Fibroblast of lung (primary cell): ENCODE results near the gene IMMP1L. TPM values are rescaled to one million over a fixed set of nuclear protein-coding genes. Genes with fewer than 3 reads are reported as not detected.

Source experiments
- DNase-seq, 2 donors: peaks; one replicate each; pipeline versions ENCODE4 v3.0.0 to v3.0.0-alpha.2; 2010; ENCODE audit warnings: low read depth in 2 of 2
- H2AFZ ChIP-seq: 2 replicates; pipeline ENCODE4 v1.5.1; 2012; ENCODE audit warnings: low read length, control low read depth, inconsistent platforms
- H3K27ac ChIP-seq: 2 replicates; pipeline ENCODE4 v1.5.1; 2011; ENCODE audit warnings: low read length, control low read depth; ENCODE audit not compliant: insufficient read depth
- H3K27me3 ChIP-seq: 2 replicates; pipeline ENCODE4 v1.5.1; 2011; ENCODE audit warnings: mild to moderate bottlenecking, low read length; ENCODE audit not compliant: control insufficient read depth, insufficient read depth
- H3K36me3 ChIP-seq: 2 replicates; pipeline ENCODE4 v1.5.1; 2011; ENCODE audit warnings: low read length; ENCODE audit not compliant: control insufficient read depth, insufficient read depth
- H3K4me1 ChIP-seq: 2 replicates; pipeline ENCODE4 v1.5.1; 2011; ENCODE audit warnings: low read length; ENCODE audit not compliant: control insufficient read depth, insufficient read depth; ENCODE audit errors: extremely low read depth
- H3K4me2 ChIP-seq: 2 replicates; pipeline ENCODE4 v1.5.1; 2011; ENCODE audit warnings: low read length, control low read depth; ENCODE audit not compliant: insufficient read depth; ENCODE audit errors: extremely low read depth
- H3K4me3 ChIP-seq, 4 experiments: fragments of 200-600 bp in 1 of 4; sonication (generic) in 1 of 4; replicated peaks in 1 of 4; 2 replicates each; pipeline ENCODE4 v1.5.1; 2011 to 2016; ENCODE audit warnings: low read length in 4 of 4, low read depth in 3 of 4, mild to moderate bottlenecking in 3 of 4, control low read depth in 2 of 4, inconsistent platforms in 1 of 4, mixed read lengths in 1 of 4; ENCODE audit not compliant: insufficient read depth in 1 of 4; ENCODE audit errors: control extremely low read depth in 1 of 4
- H3K79me2 ChIP-seq: 2 replicates; pipeline ENCODE4 v1.5.1; 2012; ENCODE audit warnings: mild to moderate bottlenecking, low read length, inconsistent platforms; ENCODE audit not compliant: control insufficient read depth, insufficient read depth
- H3K9ac ChIP-seq: 2 replicates; pipeline ENCODE4 v1.5.1; 2011; ENCODE audit warnings: mild to moderate bottlenecking, low read length, control low read depth; ENCODE audit not compliant: insufficient read depth
- H3K9me3 ChIP-seq: 2 replicates; pipeline ENCODE4 v1.5.1; 2012; ENCODE audit warnings: low read depth, low read length; ENCODE audit not compliant: control insufficient read depth, insufficient read depth
- H4K20me1 ChIP-seq: 2 replicates; pipeline ENCODE4 v1.5.1; 2011; ENCODE audit warnings: low read length; ENCODE audit not compliant: control insufficient read depth, insufficient read depth; ENCODE audit errors: extremely low read depth
- CTCF ChIP-seq, 2 donors: IDR thresholded peaks in 1 of 2; conservative IDR thresholded peaks in 1 of 2; 1 replicate in 1 of 2; 2 replicates in 1 of 2; pipeline ENCODE4 v1.5.1; 2011 to 2012; ENCODE audit warnings: low read length in 2 of 2, control low read depth in 1 of 2, inconsistent platforms in 1 of 2, low read depth in 1 of 2, mild to moderate bottlenecking in 1 of 2
- EZH2 ChIP-seq: IDR thresholded peaks from 2 replicates; pipeline ENCODE4 v1.5.1; 2012; ENCODE audit warnings: low read length, control low read depth, mild to moderate bottlenecking; ENCODE audit errors: missing control alignments
- polyA plus RNA-seq, 2 donors: library from polyadenylated mRNA; depleted of rRNA in 1 of 2; stranded (reverse) in 1 of 2; unstranded in 1 of 2; fragments of >200 nt; gene quantifications; 2 replicates each; pipeline ENCODE4 v1.2.1, GENCODE V29; 2011 to 2012; ENCODE audit warnings: missing spikeins in 1 of 2
- total RNA-seq: library from RNA; depleted of rRNA; stranded (reverse); fragments of >200 nt; gene quantifications from 2 replicates; pipeline ENCODE4 v1.2.1, GENCODE V29; 2014

The IMMP1L gene
- total and polyA plus RNA-seq, 2 donors (not counting 1 experiment from before 2014, with no cell fraction given) = 10.2 to 22.2 TPM

DNA sequence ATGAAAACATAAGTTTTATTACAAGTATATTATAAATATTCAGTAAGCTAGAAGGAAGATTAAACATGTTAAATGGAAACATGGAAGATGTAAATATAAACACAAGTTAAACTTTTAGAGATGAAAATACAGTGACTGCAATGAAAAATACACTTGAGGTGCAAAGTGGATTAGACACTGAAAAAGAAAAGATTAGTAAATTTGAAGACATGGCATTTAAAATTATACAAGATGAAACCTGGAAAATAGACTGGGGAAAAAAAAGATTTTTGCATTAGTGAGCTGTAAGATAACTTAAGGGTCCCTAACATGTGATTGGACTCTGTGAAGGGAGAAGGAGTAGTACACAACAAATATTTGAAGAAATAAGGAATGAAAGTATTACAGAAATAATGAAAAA, 33.4 kb upstream of the IMMP1L start:
- Histone ChIP-seq H2AFZ (no peak overlapping the region), H3K4me2 (no peak overlapping the region), H4K20me1 (no peaks in the 10 kb centered on the region), H3K4me1 (no peaks in the 10 kb centered on the region), H3K27me3 (no peaks in the 10 kb centered on the region), H3K27ac (no peak overlapping the region), H3K4me3 (no peak overlapping the region), H3K79me2 (no peaks in the 10 kb centered on the region), H3K9me3 (no peaks in the 10 kb centered on the region), H3K9ac (no peak overlapping the region), H3K36me3 (no peaks in the 10 kb centered on the region)
- TF ChIP-seq EZH2 = no peak
- TF ChIP-seq CTCF (conservative IDR thresholded peaks at IDR 0.05 in 1 of 2, IDR thresholded peaks at IDR 0.05 in 1 of 2; ENCODE audit: low read depth in 1 of 2, low read length in 2 of 2) = no peak
- no peak for DNase-seq

GRCh38 chr11:31535479-31535878, 26.1 kb upstream of the IMMP1L start:
- TF ChIP-seq CTCF (conservative IDR thresholded peaks at IDR 0.05 in 1 of 2, IDR thresholded peaks at IDR 0.05 in 1 of 2; ENCODE audit: low read depth in 1 of 2, low read length in 2 of 2) = no peak
- no peak for TF ChIP-seq EZH2
- no peak for DNase-seq
- no peaks in the 10 kb centered on the region for H3K4me1 ChIP-seq
- no peak overlapping the region for H3K27ac ChIP-seq
- no peak overlapping the region for H2AFZ ChIP-seq
- no peaks in the 10 kb centered on the region for H3K79me2 ChIP-seq
- H3K27me3 ChIP-seq = no peaks in the 10 kb centered on the region
- no peaks in the 10 kb centered on the region for H4K20me1 ChIP-seq
- H3K4me3 ChIP-seq = no peak overlapping the region
- H3K4me2 ChIP-seq = no peak overlapping the region
- H3K36me3 ChIP-seq = no peaks in the 10 kb centered on the region
- no peaks in the 10 kb centered on the region for H3K9me3 ChIP-seq
- H3K9ac ChIP-seq = no peak overlapping the region

DNA sequence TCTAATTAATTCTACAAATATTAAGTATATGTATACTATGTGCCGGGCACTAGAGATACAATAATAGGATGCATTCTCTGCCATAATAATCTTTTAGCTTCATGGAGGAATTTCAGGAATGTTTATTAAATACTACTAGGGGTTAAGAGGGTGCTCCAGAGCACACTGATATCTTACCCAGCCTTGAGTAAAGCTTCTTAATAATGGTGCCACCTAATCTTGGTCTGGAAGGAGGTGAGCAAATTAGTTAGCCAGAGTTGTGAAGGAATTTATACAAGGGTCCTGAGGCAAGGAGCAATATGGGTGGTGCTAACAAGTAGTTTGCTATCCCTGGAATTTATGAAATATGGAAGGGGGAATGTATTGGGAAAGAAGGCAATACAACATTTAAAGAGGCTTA, 21.9 kb upstream of the IMMP1L start:
- Histone ChIP-seq H3K27ac (no peak overlapping the region), H3K9ac (no peak overlapping the region), H2AFZ (no peak overlapping the region), H3K27me3 (no peaks in the 10 kb centered on the region), H3K9me3 (no peaks in the 10 kb centered on the region), H3K4me1 (no peaks in the 10 kb centered on the region), H3K4me3 (no peak overlapping the region), H4K20me1 (no peaks in the 10 kb centered on the region), H3K79me2 (no peaks in the 10 kb centered on the region), H3K4me2 (no peak overlapping the region), H3K36me3 (no peaks in the 10 kb centered on the region)
- TF ChIP-seq CTCF (conservative IDR thresholded peaks at IDR 0.05 in 1 of 2, IDR thresholded peaks at IDR 0.05 in 1 of 2; ENCODE audit: low read depth in 1 of 2, low read length in 2 of 2) (no peak), EZH2 (no peak)
- no peak for DNase-seq
